Endothelial cell of umbilical vein (primary cell): ENCODE measurements around the gene KLHL4. TPM values are rescaled to one million over a fixed set of nuclear protein-coding genes. Genes with fewer than 3 reads are reported as not detected.

Source experiments
- BruUV-seq: library from RNA; stranded (reverse); fragments of 400-500 nt; replicated peaks from 2 replicates; lab custom pipeline; 2021; lab: Mats Ljungman, UMichigan
- CTCF ChIA-PET: fragments of 300-600, 350-600 bp; sonication (Branson Sonifier 250); formaldehyde crosslinking; loops from one replicate; lab custom pipeline; 2021; ENCODE audit warnings: antibody characterized with exemption, inconsistent platforms; lab: Charles Lee
- POLR2A ChIA-PET: fragments of 300-600, 350-600 bp; sonication (Branson Sonifier 250); formaldehyde crosslinking; loops from one replicate; lab custom pipeline; 2021; ENCODE audit warnings: antibody characterized with exemption, inconsistent platforms; lab: Charles Lee
- DNase-seq: peaks from one replicate; pipeline ENCODE4 v3.0.0-alpha.2; 2011; ENCODE audit warnings: low read depth, low spot score
- FAIRE-seq: peaks from 2 replicates; lab custom pipeline; 2011; peaks lifted over from hg19 to GRCh38; lab: Jason Lieb, UNC
- H2AFZ ChIP-seq: 2 replicates; pipeline ENCODE4 v1.6.0; 2012; ENCODE audit warnings: low read depth, low read length, control low read depth, inconsistent platforms
- H3K27ac ChIP-seq: 2 replicates; pipeline ENCODE4 v1.5.1; 2011; ENCODE audit warnings: low read depth, mild to moderate bottlenecking, control low read depth, low read length, moderate library complexity; ENCODE audit not compliant: insufficient read depth
- H3K27me3 ChIP-seq, 2 experiments: 2 replicates each; pipeline versions ENCODE4 v1.6.0 to v1.6.1; 2011; ENCODE audit warnings: low read length in 2 of 2, mixed read lengths in 1 of 2; ENCODE audit not compliant: control insufficient read depth in 2 of 2, insufficient read depth in 2 of 2
- H3K36me3 ChIP-seq, 2 experiments: 2 replicates in 1 of 2; 3 replicates in 1 of 2; pipeline ENCODE4 v1.5.1; 2011; ENCODE audit warnings: low read length in 2 of 2, mild to moderate bottlenecking in 1 of 2, moderate library complexity in 1 of 2; ENCODE audit not compliant: control insufficient read depth in 2 of 2, insufficient read depth in 2 of 2; ENCODE audit errors: extremely low read depth in 1 of 2
- H3K4me1 ChIP-seq: 3 replicates; pipeline ENCODE4 v1.5.1; 2011; ENCODE audit warnings: mild to moderate bottlenecking, low read length; ENCODE audit not compliant: control insufficient read depth, insufficient read depth; ENCODE audit errors: extremely low read depth
- H3K4me2 ChIP-seq: 2 replicates; pipeline ENCODE4 v1.6.1; 2011; ENCODE audit warnings: low read length, control low read depth, mixed read lengths; ENCODE audit not compliant: insufficient read depth
- H3K4me3 ChIP-seq, 3 experiments: fragments of 200-600 bp in 1 of 3; sonication (generic), shearing (Covaris generic) in 1 of 3; replicated peaks in 1 of 3; 2 replicates each; pipeline ENCODE4 v1.5.1; 2011 to 2016; ENCODE audit warnings: control low read depth in 3 of 3, low read length in 3 of 3, mild to moderate bottlenecking in 2 of 3, inconsistent platforms in 1 of 3, low read depth in 1 of 3, moderate library complexity in 1 of 3; ENCODE audit not compliant: insufficient read depth in 1 of 3
- H3K79me2 ChIP-seq: 2 replicates; pipeline ENCODE4 v1.6.0; 2012; ENCODE audit warnings: low read length, inconsistent platforms; ENCODE audit not compliant: control insufficient read depth, insufficient read depth
- H3K9ac ChIP-seq: replicated peaks from 2 replicates; pipeline ENCODE3; 2011; ENCODE audit warnings: low read length, control low read depth; ENCODE audit not compliant: insufficient read depth; ENCODE audit errors: extremely low read depth
- H3K9me1 ChIP-seq: replicated peaks from 3 replicates; pipeline ENCODE4 v1.6.0; 2011; ENCODE audit warnings: mild to moderate bottlenecking, low read length; ENCODE audit not compliant: control insufficient read depth, insufficient read depth; ENCODE audit errors: extremely low read depth
- H3K9me3 ChIP-seq: replicated peaks from 2 replicates; pipeline ENCODE4 v1.5.1; 2012; ENCODE audit warnings: low read length, inconsistent platforms; ENCODE audit not compliant: control insufficient read depth, insufficient read depth
- H4K20me1 ChIP-seq: replicated peaks from 2 replicates; pipeline ENCODE3; 2011; ENCODE audit warnings: mild to moderate bottlenecking, low read length; ENCODE audit not compliant: control insufficient read depth, insufficient read depth; ENCODE audit errors: extremely low read depth
- EZH2 ChIP-seq: IDR thresholded peaks from 2 replicates; pipeline ENCODE4 v1.6.1; 2012; ENCODE audit warnings: borderline replicate concordance, low read depth, mild to moderate bottlenecking, moderate library complexity, low read length, inconsistent platforms; ENCODE audit not compliant: severe bottlenecking
- FOS ChIP-seq: IDR thresholded peaks from 2 replicates; pipeline ENCODE4 v1.6.1; 2011; ENCODE audit warnings: mild to moderate bottlenecking, low read length, moderate library complexity, borderline replicate concordance; ENCODE audit not compliant: insufficient read depth
- GATA2 ChIP-seq: IDR thresholded peaks from 2 replicates; pipeline ENCODE4 v1.7.0; 2011; ENCODE audit warnings: low read depth, mild to moderate bottlenecking, moderate library complexity, mixed read lengths, low read length; ENCODE audit not compliant: insufficient read length, insufficient read depth
- JUN ChIP-seq: IDR thresholded peaks from 2 replicates; pipeline ENCODE4 v1.6.1; 2011; ENCODE audit warnings: borderline replicate concordance, low read depth; ENCODE audit not compliant: insufficient read length, insufficient read depth
- MYC ChIP-seq: IDR thresholded peaks from one replicate; pipeline ENCODE4 v1.6.1; 2011; ENCODE audit warnings: mild to moderate bottlenecking, low read depth, low read length
- POLR2A ChIP-seq: IDR thresholded peaks from 2 replicates; pipeline ENCODE4 v1.6.1; 2012; ENCODE audit warnings: low read depth, mild to moderate bottlenecking, control low read depth, low read length
- POLR2AphosphoS5 ChIP-seq: IDR thresholded peaks from 2 replicates; pipeline ENCODE4 v1.6.1; 2012; ENCODE audit warnings: low read depth, mild to moderate bottlenecking, control low read depth, low read length, moderate library complexity; ENCODE audit not compliant: insufficient read depth
- dilution Hi-C: fragments of 300-500 bp; cut with MboI; formaldehyde crosslinking; loops from one replicate; pipeline ENCODE4 v1.15.0; 2019; ENCODE audit warnings: low sequenced_read_pairs; ENCODE audit not compliant: extremely low pct_ligation_motif_present
- intact Hi-C: fragments of 100-400 bp; cut with micrococcal nuclease; formaldehyde crosslinking; loops from one replicate; pipeline ENCODE4 v1.10.0; 2022
- polyA plus RNA-seq, 4 experiments: library from polyadenylated mRNA; depleted of rRNA in 3 of 4; stranded (reverse) in 3 of 4; unstranded in 1 of 4; fragments of >200 nt; gene quantifications; 2 replicates each; pipeline versions ENCODE4 v1.2.1 to v1.2.3, GENCODE V29; 2011 to 2012; ENCODE audit warnings: missing spikeins in 1 of 4
- total RNA-seq: library from RNA; stranded (reverse); gene quantifications from 2 replicates; pipeline ENCODE4 v1.2.3, GENCODE V29; 2021
- TF ChIP-seq, protein P1 (sequence below): IDR thresholded peaks from 2 replicates; pipeline ENCODE4 v1.6.1; 2011; ENCODE audit not compliant: insufficient read depth, insufficient read length
- TF ChIP-seq, protein P2 (sequence below), 2 donors: IDR thresholded peaks; 1 replicate in 1 of 2; 2 replicates in 1 of 2; pipeline ENCODE4 v1.5.1; 2011; ENCODE audit warnings: low read length in 2 of 2, mild to moderate bottlenecking in 2 of 2, moderate library complexity in 2 of 2, control low read depth in 1 of 2, inconsistent platforms in 1 of 2, low read depth in 1 of 2; ENCODE audit not compliant: insufficient read depth in 1 of 2; ENCODE audit errors: extremely low read depth in 1 of 2

The KLHL4 gene
- total and polyA plus RNA-seq, 2 donors (not counting 3 experiments of a cell fraction or from before 2014, with no cell fraction given), result 9.8 to 19.3 TPM

DNA sequence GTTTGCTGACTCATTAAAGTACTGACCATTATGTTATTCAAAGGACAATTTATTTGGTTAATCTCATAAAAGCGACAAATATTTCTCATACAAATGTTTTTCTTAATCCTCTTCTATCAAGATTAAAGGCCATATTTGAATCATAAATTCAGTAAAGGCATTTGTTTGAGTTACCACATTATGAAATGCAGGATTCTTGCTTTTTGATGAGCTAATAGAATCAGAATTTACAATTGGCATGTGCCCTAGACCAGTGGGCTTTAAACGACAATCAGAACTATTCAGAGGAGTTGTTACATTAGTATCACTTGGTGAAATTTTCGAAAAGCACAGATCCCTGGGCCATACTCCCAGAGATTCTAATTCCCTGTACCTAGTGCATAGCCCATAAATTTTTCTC lies 55.3 kb downstream of the KLHL4 start:
- dilution Hi-C loops, result no loop called here
- no peaks in the 10 kb centered on the region for H4K20me1 ChIP-seq
- ChIA-PET CTCF (interaction anchor here (3.5 kb wide), 1 partner anchor 10 kb away, joined by 15 read pairs; no protein-coding TSS in a partner anchor), POLR2A (no interaction called here)
- no peak for DNase-seq
- H3K27me3 ChIP-seq, result no peaks in the 10 kb centered on the region
- H3K4me1 ChIP-seq, result no peaks in the 10 kb centered on the region
- no peak overlapping the region for H3K4me3 ChIP-seq
- FAIRE-seq, result no peak
- no peak overlapping the region for H3K27ac ChIP-seq
- no peaks in the 10 kb centered on the region for H3K9me3 ChIP-seq
- TF ChIP-seq, protein P1, sequence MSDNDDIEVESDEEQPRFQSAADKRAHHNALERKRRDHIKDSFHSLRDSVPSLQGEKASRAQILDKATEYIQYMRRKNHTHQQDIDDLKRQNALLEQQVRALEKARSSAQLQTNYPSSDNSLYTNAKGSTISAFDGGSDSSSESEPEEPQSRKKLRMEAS, result no peak
- no peak for TF ChIP-seq MYC
- TF ChIP-seq JUN, result no peak
- TF ChIP-seq, protein P2, sequence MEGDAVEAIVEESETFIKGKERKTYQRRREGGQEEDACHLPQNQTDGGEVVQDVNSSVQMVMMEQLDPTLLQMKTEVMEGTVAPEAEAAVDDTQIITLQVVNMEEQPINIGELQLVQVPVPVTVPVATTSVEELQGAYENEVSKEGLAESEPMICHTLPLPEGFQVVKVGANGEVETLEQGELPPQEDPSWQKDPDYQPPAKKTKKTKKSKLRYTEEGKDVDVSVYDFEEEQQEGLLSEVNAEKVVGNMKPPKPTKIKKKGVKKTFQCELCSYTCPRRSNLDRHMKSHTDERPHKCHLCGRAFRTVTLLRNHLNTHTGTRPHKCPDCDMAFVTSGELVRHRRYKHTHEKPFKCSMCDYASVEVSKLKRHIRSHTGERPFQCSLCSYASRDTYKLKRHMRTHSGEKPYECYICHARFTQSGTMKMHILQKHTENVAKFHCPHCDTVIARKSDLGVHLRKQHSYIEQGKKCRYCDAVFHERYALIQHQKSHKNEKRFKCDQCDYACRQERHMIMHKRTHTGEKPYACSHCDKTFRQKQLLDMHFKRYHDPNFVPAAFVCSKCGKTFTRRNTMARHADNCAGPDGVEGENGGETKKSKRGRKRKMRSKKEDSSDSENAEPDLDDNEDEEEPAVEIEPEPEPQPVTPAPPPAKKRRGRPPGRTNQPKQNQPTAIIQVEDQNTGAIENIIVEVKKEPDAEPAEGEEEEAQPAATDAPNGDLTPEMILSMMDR (IDR thresholded peaks at IDR 0.05; ENCODE audit: extremely low read depth in 1 of 2, insufficient read depth in 1 of 2, low read depth in 1 of 2, low read length in 2 of 2), result no peak
- TF ChIP-seq FOS, result no peak
- no peak for TF ChIP-seq POLR2AphosphoS5
- no peak for TF ChIP-seq POLR2A
- no peak for TF ChIP-seq GATA2
- TF ChIP-seq EZH2, result no peak
- H3K9me1 ChIP-seq, result no peaks in the 10 kb centered on the region
- no peaks in the 10 kb centered on the region for H3K36me3 ChIP-seq
- no peak overlapping the region for H2AFZ ChIP-seq
- H3K79me2 ChIP-seq, result no peaks in the 10 kb centered on the region
- no peak overlapping the region for H3K9ac ChIP-seq
- BruUV-seq, result no TSS peak
- H3K4me2 ChIP-seq, result no peak overlapping the region
- intact Hi-C loops, result loop anchor here (5.0 kb wide), 1 partner anchor 36 kb away; no protein-coding TSS in a partner anchor
